GM10266 (cell line): ENCODE results near the gene STX7.

Source experiments
- DNase-seq: peaks from one replicate; pipeline ENCODE4 v3.0.0; 2012; ENCODE audit errors: extremely low spot score
- CTCF ChIP-seq: IDR thresholded peaks from 2 replicates; pipeline ENCODE4 v1.5.1; 2012; ENCODE audit warnings: mild to moderate bottlenecking, low read depth; ENCODE audit not compliant: control insufficient read depth, insufficient read depth; ENCODE audit errors: missing control alignments

STX7 gene

DNA sequence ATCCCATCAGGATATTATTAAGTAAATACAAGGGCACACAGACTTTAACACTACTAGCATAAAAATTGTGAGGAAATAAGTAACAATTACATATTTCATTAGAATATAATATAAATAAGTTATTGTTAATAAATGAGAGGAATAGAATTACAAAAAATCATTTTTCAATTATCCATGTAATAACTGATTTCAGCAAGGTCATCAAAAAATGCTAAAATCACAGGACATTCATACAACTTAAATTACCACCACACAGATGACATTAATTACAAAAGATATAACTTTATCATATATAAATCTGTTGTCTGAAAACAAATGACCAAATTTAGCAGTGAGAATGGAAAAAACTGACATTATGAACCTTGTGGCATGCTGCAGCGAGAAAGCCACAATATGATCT is 37.0 kb downstream of the STX7 start:
- DNase-seq: no peak
- TF ChIP-seq CTCF: no peak

DNA sequence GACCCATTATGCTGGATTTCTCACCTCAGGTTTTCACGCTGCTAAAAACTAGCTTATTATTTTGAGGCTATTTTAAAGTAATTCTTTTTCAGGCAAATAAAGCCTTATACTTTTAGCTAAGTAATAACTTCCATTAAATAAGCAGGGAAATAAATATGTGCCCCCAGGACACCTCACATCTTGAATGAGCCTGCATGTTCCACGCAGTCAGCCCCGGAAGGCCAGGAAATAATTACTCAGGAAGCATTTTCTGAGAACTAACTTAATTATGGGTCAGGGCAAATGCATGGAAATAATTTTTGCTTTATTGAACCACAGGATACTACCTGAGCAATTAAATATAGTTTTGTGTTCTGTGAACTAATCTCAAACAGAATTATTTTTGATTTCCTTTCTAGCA is 41.1 kb downstream of the STX7 start:
- DNase-seq: no peak
- TF ChIP-seq CTCF: no peak

DNA sequence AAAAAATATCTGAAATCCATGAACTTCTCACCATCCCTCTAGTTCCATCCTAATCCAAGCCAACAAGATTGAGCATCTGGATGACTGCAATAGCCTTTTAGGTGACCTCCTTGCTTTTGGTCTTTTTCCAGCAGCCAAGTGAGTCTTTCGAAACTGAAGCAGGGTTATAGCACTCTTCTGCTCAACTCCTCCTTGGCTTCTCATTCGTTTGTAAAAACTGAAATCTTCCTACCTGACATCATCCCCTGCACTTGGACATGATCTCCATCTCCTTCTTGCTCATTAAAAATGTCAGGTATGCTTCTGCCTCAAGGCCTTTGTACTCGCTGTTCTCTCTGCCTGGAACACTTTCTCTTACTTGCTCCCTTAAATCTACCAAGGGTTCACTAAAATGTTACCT is 46.0 kb downstream of the STX7 start:
- DNase-seq: no peak
- no peak for TF ChIP-seq CTCF

GRCh38 chr6:132465530-132466485 is 47.1 kb downstream of the STX7 start:
- TF ChIP-seq CTCF: no peak
- DNase-seq: peak; percentile 7

DNA sequence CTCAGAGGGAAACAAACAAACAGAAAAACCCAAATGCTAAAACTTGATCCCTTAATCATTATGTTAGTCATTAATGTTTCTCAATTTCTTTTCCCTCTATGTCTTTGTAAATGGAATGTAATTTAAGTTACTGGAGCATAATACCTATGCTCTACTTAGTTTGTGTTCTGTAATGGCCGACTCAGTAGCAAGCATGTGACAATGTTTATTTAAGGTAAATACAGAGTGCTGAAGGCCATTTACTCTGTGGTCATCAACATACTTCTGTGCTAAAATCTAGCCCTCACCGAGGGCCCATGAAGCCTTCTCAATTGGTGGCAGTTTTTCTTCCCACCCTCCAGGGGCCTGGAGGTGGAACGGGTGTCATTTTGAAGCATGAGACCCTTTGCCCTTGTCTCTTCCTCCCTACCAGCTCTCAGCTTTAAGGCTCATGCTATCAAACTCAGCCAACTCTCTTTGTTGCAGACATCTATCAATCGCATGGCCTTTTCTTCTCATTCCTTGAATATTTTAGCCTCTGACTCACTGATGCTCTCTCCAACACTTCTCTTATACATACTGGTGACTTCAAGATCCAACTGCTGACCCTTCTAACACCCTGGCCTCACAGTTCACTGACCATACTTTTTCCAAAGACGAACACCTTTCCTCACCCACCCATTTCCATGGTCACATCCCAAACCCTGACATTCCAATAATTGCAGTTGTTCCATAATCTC is 48.2 kb downstream of the STX7 start:
- no peak for TF ChIP-seq CTCF
- no peak for DNase-seq

DNA sequence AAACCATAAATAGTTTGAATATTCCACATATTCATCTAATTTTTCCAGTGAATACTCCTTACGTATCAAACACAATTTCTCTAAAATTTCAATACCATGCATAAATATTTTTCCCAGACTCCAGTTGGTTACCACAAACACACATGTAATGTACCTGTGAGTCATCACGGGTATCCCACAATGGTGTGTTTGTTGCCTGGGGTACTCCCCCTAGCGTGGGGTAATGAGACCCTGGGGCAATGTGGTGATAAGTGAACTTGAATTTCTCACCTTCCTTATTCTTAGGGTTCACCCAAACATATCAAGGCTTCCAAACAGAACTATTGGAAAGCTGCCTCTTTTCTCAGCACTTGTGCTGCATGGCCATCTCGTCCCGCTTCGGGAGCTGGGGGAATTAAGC is 51.0 kb downstream of the STX7 start:
- no peak for TF ChIP-seq CTCF
- DNase-seq: no peak

DNA sequence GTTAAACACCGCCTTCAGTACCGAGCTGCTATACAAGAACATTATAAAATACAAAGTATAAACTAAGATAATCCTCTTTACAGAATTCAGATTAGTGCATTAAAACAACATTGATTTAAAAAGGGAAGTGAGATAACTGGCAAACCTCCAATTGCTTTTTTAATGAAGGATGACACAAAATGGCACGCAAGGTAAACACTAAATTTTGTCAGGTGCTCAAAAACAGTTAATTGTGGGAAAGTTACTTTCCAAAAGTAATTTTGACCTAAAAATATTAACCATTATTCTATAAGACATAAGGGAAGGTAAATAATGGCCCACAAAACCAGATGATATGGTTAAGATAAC is 53.3 kb downstream of the STX7 start:
- TF ChIP-seq CTCF: no peak
- DNase-seq: no peak
